Activated CD4-positive, alpha-beta T cell treated with anti-CD3 and anti-CD28 coated beads, Interleukin-2, amount 50 U/mL, for 1 hour (primary cell): ENCODE data around the gene ISM2.
A peak's percentile ranks its signal among the peaks of the same experiment; 100 is the strongest.

Experiments
- DNase-seq: peaks from one replicate; pipeline ENCODE4 v3.0.0-alpha.2; 2020

ISM2 gene

DNA sequence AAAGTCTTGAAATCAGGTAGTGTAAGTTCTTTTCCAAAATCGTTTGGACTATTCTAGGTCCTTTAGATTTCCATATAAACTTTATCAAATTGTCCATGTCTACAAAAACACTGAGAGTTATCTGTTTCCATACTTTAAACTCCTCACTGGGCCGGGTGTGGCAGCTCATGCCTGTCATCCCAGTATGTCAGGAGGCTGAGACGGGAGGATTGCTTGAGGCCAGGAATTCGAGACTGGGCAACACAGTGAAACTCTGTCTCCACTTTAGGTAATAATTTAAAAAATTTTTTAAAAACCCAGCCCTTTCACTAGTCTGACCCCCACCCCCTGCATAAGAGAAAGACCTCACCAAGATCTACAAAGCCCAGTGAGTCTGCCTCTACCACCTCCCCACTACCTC lies 6.4 kb upstream of the ISM2 start:
- DNase-seq: no peak

- DNase-seq: no peak
Observed at GRCh38 chr14:77503138-77503537, 4.5 kb upstream of the ISM2 start.

DNA sequence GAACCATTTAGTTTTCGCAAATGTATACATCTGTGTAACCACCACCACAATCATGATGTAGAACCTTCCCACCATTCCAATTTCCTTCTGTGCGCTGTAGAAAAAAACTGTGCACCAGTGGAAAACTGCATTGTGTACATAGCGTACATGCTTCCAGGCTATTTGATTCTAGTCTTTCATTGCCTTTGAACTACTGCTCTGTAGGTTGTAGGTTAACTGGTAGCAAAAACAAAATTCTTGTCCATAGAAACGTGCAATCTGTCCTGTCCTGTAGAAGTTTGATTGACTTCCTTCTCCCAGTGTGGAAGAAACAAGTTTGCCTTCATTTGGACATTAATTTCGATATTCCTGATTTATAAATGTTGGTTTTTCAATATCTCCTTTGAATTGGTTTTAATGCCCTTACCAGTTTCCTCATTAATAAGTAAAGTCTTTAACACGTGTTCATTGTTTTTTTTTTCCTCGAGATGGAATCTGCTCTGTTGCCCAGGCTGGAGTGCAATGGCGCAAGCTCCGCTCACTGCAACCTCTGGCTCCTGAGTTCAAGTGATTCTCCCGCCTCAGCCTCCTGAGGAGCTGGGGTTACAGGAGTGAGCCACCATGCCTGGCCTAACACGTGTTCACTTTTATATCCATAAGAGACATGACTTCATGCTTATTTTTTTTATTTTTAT lies 3.6 kb upstream of the ISM2 start:
- DNase-seq: no peak

DNA sequence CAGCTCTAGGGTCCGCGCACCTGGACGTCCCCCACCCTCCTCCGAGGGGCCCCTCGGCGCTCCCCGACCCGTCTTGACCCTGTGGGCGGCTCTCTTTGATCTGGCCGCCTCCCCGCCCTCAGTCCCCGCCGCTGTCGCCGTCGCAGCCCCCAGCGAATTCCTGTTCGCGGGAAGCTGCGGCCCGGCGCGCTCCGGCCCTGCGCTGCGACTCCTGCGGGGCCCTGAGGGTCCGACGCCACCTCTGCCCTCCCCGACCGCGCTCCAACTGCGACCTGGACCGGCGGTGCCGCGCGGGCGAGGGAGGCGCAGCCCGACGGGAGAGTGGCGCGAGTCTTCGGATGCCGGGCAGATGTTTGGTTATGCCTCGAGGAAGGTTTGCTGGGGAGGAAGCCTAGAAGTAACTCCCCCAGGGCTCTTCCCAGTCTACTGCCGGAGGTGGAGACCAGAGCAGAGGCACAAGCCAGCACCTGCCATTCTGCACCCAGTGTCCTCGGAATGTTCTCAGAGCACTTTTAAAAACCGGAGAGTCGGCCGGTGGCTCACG lies 440 bp upstream of the ISM2 start:
- no peak for DNase-seq

GRCh38 chr14:77495334-77495733 lies 3.3 kb downstream of the ISM2 start:
- DNase-seq: no peak

GRCh38 chr14:77491056-77491455 lies 7.6 kb downstream of the ISM2 start:
- DNase-seq: no peak

GRCh38 chr14:77490347-77490986 lies 8.1 kb downstream of the ISM2 start:
- no peak for DNase-seq

GRCh38 chr14:77489041-77489440 lies 9.6 kb downstream of the ISM2 start:
- DNase-seq: no peak

DNA sequence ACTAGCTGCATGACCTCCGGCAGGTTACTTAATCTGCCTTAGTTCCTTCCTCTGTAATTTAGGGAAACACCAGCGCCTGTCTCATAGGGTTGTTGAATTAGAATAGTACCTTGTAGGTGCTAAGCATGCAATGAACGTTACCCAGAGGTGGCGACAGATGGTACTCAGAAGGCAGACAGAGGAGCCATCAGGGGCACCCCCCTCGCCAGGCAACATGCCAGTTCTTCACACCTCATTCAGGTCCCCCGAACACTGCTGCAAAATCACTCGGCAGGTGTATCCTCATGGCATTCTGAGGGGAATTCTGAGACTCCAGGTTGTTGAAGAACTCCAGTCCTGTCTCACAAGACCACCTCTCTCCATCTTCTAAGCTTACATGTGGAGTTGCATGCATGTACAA lies 10.1 kb downstream of the ISM2 start:
- DNase-seq: no peak

GRCh38 chr14:77485901-77486678 lies 12.5 kb downstream of the ISM2 start:
- DNase-seq: no peak

DNA sequence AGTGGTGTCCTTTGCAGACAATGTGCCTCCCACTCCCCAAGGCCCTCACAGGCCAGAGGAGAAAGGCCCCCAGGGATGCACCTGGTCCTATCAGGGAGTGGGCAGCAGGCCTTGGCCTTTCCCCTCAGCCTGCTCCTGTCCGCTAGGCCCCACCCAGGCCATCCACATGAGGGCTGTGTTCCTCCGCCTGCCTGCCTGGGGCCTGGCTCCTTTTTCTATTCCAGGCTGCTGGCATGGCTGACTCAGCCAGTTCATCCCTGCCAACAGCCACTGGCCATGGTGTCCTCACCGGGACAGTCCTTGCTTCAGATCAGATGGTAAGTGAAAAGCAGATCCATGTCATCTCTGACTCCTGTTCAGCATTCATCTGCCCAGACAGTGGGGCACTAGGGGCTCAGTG lies 13.4 kb downstream of the ISM2 start:
- DNase-seq: no peak

DNA sequence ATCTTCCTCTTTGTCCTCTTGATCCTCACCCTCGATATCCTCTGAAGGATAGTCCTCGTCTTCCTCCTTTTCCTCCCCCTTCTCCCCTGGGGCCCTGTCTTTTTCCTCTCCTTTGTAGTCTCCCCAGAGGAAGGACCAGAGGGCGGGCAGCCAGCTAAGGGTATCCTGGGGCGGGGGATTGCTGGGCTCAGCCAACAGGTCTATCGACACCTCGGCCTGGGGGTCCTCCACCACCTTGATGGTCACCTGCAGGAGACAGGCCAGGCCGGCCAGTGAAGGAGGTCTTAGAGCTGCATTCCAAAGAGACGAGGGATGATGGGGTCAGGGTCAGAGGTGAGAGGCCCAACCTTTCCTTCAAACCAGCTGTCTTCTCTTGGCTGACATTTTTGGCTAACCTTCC lies 16.2 kb downstream of the ISM2 start:
- no peak for DNase-seq

GRCh38 chr14:77478796-77479195 lies 19.8 kb downstream of the ISM2 start:
- no peak for DNase-seq

DNA sequence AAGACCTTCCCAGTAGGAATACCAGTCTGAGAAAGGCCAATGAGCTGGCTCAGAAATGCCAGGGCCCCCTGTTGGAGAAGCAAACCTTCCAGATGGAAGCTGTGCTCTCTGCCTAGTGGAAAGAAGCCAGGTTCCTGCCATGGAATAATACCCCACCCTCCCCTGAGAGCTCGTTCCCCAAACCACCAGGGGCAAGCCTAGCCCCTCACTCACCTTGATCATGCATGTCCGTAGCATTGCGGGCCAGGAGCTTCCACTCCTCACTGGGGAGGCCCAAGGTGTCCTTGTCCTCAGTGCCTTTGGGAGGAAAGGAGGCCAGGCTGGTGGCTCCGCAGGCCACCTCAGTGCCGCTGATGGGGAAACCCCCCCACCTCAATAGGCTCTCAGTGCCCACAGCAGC lies 20.6 kb downstream of the ISM2 start:
- no peak for DNase-seq

DNA sequence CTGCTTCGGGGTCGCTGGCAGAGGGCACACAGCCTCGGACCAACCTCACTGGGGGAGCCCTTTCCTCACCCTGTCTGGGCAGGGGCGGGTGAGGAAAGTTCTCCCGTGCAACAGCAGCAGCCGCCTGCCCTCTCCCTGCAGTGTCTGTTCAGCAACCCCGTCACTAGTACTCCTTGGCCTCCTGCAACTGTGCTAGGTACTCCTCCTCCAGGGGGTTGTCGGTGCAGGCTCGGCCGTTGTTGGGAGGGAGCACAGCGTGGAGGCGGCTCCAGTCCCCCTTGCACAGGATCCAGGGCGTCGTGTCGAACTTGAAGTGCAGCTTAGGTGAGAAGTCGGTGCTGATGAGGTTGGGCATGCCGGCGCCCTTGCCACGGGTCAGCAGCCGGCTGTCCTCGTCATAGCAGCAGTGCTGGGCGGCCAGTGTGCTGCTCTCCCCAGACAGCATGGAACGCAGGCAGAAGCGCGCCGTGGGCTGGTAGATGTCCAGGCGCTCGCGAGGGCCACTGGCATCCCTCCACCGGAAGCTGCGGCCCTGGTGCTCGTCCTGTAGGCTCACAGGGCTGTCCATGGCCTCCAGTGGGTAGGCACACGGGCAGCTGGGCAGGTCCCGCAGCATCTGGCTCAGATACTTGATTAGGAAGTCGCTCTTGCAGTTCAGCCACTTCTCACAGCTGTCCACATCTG lies 23.0 kb downstream of the ISM2 start:
- no peak for DNase-seq

GRCh38 chr14:77474479-77475177 lies 24.0 kb downstream of the ISM2 start:
- no peak for DNase-seq

GRCh38 chr14:77473921-77474320 lies 24.7 kb downstream of the ISM2 start:
- no peak for DNase-seq

DNA sequence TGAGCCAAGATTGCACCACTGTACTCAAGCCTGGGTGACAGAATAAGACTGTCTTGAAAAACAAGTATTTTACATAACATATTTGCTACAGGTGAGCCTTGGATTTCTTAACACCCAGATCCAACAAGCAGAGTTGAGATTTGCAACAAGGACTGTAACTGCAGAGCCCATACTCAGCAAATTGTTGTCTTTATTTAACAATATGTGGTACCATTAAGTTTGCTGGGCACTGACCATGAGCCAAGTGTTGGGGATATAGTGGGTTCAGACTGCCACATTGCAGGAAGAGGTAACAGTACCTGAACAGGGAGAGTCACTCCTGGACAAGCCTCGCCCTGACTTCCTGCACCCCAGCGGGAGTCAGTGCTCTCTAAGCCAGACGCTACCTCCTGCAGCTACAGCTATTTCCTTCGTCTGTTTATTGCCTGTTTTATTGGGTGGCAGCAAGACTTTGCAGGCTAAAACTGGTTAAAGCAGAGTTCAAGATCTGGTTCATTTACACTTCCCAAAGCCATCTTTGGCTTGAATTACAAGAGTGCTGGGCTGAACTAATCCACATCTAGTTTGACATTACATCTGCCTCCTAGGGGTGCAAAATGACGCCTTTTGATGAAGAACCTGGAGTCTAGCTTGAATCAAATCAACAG lies 28.3 kb downstream of the ISM2 start:
- no peak for DNase-seq

- DNase-seq: no peak
Observed at GRCh38 chr14:77469539-77469938, 29.1 kb downstream of the ISM2 start.

DNA sequence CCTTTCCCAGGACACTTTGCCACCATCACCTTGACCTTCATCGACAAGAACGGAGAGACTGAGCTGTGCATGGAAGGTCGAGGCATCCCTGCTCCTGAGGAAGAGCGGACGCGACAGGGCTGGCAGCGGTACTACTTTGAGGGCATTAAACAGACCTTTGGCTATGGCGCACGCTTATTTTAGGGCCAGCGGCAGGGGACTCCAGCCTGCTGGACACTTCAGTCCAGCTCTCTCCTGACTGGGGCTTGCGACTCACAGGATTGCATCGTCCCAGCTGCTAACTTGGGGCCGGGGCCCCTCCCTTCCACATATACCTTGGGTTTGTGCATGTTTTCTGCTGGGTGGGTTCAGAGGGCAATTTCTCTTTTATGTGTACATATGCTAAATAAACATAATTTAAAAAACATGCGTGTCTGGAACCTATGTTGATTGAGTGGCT lies 29.5 kb downstream of the ISM2 start:
- DNase-seq: no peak

DNA sequence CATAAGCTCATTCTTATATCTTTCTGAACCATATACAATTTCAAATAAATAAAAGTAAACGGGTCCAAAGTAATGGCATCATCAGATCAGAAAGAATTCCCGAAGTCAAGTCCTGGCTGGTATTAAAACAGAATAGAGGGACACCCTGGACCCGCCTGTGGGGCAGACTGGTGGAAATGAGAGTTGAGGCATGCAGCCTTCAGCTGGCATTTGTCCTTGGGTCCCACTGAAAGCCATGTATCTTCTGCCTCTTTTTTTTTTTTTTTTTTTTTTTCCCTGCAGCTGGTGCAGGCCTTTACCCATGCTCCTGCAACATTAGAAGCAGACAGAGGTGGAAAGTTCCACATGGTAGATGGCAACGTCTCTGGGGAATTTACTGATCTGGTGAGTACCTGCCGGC lies 30.8 kb downstream of the ISM2 start:
- no peak for DNase-seq

- peak; percentile 57 for DNase-seq
Observed at GRCh38 chr14:77459072-77459723, 39.4 kb downstream of the ISM2 start.
